Measurements from ENCODE around the gene FGF22.

DNA sequence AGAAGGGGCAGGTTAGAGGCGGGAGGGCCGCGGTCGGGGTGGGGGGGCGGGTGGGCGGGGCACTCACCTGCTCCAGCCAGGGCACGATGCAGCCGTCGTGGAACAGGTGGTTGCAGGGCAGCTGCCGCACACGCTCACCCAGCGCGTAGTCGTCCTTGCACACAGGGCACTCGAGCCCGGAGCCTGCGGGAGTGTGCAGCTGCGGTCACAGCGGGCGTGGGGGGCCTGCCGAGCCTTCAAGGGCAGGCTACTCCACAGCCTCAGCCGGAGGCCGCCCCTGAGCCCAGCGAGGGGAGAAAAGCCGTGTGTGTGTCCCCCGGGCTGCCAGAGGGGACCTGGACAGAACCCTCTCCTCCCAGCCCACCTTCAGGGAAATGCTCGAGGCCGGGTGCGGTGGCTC is 8.6 kb downstream of the FGF22 start:
- TF ChIP-seq POLR2A (IDR thresholded peaks at IDR 0.05) (no peak), EP300 (IDR thresholded peaks at IDR 0.05) (no peak)
- TF ChIP-seq, protein P1, sequence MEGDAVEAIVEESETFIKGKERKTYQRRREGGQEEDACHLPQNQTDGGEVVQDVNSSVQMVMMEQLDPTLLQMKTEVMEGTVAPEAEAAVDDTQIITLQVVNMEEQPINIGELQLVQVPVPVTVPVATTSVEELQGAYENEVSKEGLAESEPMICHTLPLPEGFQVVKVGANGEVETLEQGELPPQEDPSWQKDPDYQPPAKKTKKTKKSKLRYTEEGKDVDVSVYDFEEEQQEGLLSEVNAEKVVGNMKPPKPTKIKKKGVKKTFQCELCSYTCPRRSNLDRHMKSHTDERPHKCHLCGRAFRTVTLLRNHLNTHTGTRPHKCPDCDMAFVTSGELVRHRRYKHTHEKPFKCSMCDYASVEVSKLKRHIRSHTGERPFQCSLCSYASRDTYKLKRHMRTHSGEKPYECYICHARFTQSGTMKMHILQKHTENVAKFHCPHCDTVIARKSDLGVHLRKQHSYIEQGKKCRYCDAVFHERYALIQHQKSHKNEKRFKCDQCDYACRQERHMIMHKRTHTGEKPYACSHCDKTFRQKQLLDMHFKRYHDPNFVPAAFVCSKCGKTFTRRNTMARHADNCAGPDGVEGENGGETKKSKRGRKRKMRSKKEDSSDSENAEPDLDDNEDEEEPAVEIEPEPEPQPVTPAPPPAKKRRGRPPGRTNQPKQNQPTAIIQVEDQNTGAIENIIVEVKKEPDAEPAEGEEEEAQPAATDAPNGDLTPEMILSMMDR (IDR thresholded peaks at IDR 0.05), result no peak

All from tibial nerve (tissue), 4 donors.